HFFc6 (cell line): ENCODE measurements around the gene FLT3LG. TPM values are rescaled to one million over a fixed set of nuclear protein-coding genes. Genes with fewer than 3 reads are reported as not detected.

Experiments used
- DNase-seq: peaks from one replicate; pipeline ENCODE4 v3.0.0-alpha.2; 2018
- H3K27ac Mint-ChIP-seq: 2 replicates; pipeline ENCODE4 v1.8.0; 2020; ENCODE audit warnings: mild to moderate bottlenecking, mixed read lengths
- H3K27me3 Mint-ChIP-seq: 2 replicates; pipeline ENCODE4 v1.8.0; 2021; ENCODE audit warnings: mild to moderate bottlenecking, moderate library complexity, mixed read lengths; ENCODE audit not compliant: insufficient read depth
- H3K36me3 Mint-ChIP-seq: 2 replicates; pipeline ENCODE4 v1.8.0; 2021; ENCODE audit warnings: low read depth, mixed read lengths
- H3K4me1 Mint-ChIP-seq: 2 replicates; pipeline ENCODE4 v1.8.0; 2020; ENCODE audit warnings: low read depth, mixed read lengths
- H3K4me3 Mint-ChIP-seq: 2 replicates; pipeline ENCODE4 v1.8.0; 2020; ENCODE audit warnings: mild to moderate bottlenecking, moderate library complexity, mixed read lengths
- H3K9me3 Mint-ChIP-seq: 2 replicates; pipeline ENCODE4 v1.8.0; 2020; ENCODE audit warnings: mild to moderate bottlenecking, mixed read lengths
- CTCF ChIP-seq: fragments of 200-600 bp; sonication (generic); IDR thresholded peaks from 2 replicates; pipeline ENCODE4 v1.5.0; 2021; ENCODE audit warnings: antibody characterized with exemption, mild to moderate bottlenecking
- total RNA-seq, 6 experiments: library from RNA; stranded (reverse); fragmentation: NEBNext Ultra II Directional; extraction: Animal tissue kit (Norgen Biotek cat#: 25700); gene quantifications; 2 replicates in 1 of 6; 3 replicates in 5 of 6; pipeline ENCODE4 v1.2.3, GENCODE V29; 2021

Gene FLT3LG
- total RNA-seq, 6 experiments from 2014 or later, result 4.9 to 12.5 (median 9.4) TPM

- peaks cover 60% of the 10 kb centered on the region for H3K36me3 Mint-ChIP-seq
- H3K27ac Mint-ChIP-seq, result peak overlapping the region; percentile 78
- H3K27me3 Mint-ChIP-seq, result peaks cover 51% of the 10 kb centered on the region
- DNase-seq, result no peak
- peak overlapping the region; percentile 32; the same call in 1 of the 2 replicates for H3K4me3 Mint-ChIP-seq
- H3K9me3 Mint-ChIP-seq, result peaks cover 28% of the 10 kb centered on the region
- H3K4me1 Mint-ChIP-seq, result peaks cover 18% of the 10 kb centered on the region
- no peak for TF ChIP-seq CTCF
These were observed 18.8 kb downstream of the FLT3LG start for GRCh38 chr19:49492573-49493405.

GRCh38 chr19:49496574-49497008 lies 22.6 kb downstream of the FLT3LG start:
- Mint-ChIP-seq H3K27ac (peak overlapping the region; percentile 93), H3K4me1 (peaks cover 17% of the 10 kb centered on the region), H3K36me3 (peaks cover 39% of the 10 kb centered on the region), H3K4me3 (peak overlapping the region; percentile 94), H3K27me3 (peaks cover 38% of the 10 kb centered on the region), H3K9me3 (peaks cover 16% of the 10 kb centered on the region)
- no peak for DNase-seq
- TF ChIP-seq CTCF, result no peak

- H3K36me3 Mint-ChIP-seq, result peaks cover 33% of the 10 kb centered on the region
These were observed 23.2 kb downstream of the FLT3LG start for GRCh38 chr19:49497047-49497788.

GRCh38 chr19:49497789-49498103 lies 23.7 kb downstream of the FLT3LG start:
- H3K27me3 Mint-ChIP-seq, result peaks cover 33% of the 10 kb centered on the region
- peaks cover 27% of the 10 kb centered on the region for H3K36me3 Mint-ChIP-seq
- peaks cover 15% of the 10 kb centered on the region for H3K9me3 Mint-ChIP-seq
- no peak overlapping the region for H3K27ac Mint-ChIP-seq
- no peak for DNase-seq
- peak overlapping the region; percentile 94; the same call in 1 of the 2 replicates for H3K4me3 Mint-ChIP-seq
- H3K4me1 Mint-ChIP-seq, result peaks cover 17% of the 10 kb centered on the region
- no peak for TF ChIP-seq CTCF

More at GRCh38 chr19:49497047-49497788, 23.2 kb downstream of the FLT3LG start:
- Mint-ChIP-seq H3K4me3 (peak overlapping the region; percentile 94), H3K9me3 (peaks cover 16% of the 10 kb centered on the region), H3K27me3 (peaks cover 37% of the 10 kb centered on the region), H3K27ac (peak overlapping the region; percentile 93), H3K4me1 (peaks cover 17% of the 10 kb centered on the region)
- peak; percentile 43 for DNase-seq
- no peak for TF ChIP-seq CTCF

- H3K9me3 Mint-ChIP-seq, result peaks cover 8% of the 10 kb centered on the region
- peaks cover 25% of the 10 kb centered on the region for H3K27me3 Mint-ChIP-seq
- peaks cover 17% of the 10 kb centered on the region for H3K4me1 Mint-ChIP-seq
- peak overlapping the region; percentile 94; the same call in 1 of the 2 replicates for H3K4me3 Mint-ChIP-seq
- DNase-seq, result no peak
- H3K27ac Mint-ChIP-seq, result no peak overlapping the region
- peaks cover 21% of the 10 kb centered on the region for H3K36me3 Mint-ChIP-seq
- TF ChIP-seq CTCF, result no peak
These were observed 24.5 kb downstream of the FLT3LG start for GRCh38 chr19:49498475-49498874.
